Mucosa of gallbladder (tissue), 1 donor: ENCODE results near the gene PTMA. TPM values are rescaled to one million over a fixed set of nuclear protein-coding genes. Genes with fewer than 3 reads are reported as not detected.
"Not testable (repeated sequence)": the region's sequence is repeated elsewhere in the genome, so short reads cannot be mapped to it uniquely, and the experiment has no call there.

Experiments used
- DNase-seq: peaks from one replicate; pipeline ENCODE4 v3.0.0-alpha.2; 2020; ENCODE audit warnings: low spot score
- total RNA-seq: library from RNA; stranded (reverse); gene quantifications from one replicate; pipeline ENCODE4 v1.2.1, GENCODE V29; 2021
- donor health status: DM: no; HTN: no; CAD: no.

Gene PTMA
- total RNA-seq, 1 donor from 2014 or later = 763 TPM

DNA sequence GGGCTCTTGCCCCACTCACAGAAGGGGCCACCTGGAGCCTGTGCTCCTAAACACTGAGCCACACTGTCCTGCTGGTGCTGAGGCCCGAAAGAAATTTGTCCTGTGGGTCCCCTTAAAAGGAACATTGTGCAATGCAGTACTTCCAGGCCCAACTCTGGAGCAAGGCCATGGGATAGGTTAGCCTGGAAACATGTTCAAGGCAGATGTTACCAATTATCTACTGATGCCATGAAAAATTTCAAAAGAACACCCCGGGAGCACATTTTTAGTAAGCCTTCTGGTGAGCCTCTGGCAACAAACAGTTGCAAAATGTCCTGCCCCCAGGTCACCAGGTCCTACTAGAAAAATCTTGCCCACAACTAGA, 12.3 kb upstream of the PTMA start:
- DNase-seq = no peak

DNA sequence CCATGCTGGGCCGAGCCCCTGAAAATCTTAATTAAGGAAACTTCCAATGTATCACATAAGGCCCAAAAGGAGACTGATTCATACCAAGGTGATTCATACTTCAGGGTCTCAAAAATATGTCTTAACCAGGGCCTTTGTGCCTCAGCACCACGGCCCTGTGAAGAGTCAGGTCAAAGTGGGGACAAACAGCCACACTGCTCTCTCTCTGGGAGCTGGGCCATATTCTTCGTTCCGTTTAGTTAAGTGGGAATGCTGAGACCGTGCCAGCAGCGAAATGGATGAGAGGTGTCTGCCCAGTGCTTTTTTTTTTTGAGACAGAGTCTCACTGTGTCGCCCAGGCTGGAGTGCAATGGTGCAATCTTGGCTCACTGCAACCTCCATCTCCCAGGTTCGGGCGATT, 9.3 kb upstream of the PTMA start:
- no peak for DNase-seq

DNA sequence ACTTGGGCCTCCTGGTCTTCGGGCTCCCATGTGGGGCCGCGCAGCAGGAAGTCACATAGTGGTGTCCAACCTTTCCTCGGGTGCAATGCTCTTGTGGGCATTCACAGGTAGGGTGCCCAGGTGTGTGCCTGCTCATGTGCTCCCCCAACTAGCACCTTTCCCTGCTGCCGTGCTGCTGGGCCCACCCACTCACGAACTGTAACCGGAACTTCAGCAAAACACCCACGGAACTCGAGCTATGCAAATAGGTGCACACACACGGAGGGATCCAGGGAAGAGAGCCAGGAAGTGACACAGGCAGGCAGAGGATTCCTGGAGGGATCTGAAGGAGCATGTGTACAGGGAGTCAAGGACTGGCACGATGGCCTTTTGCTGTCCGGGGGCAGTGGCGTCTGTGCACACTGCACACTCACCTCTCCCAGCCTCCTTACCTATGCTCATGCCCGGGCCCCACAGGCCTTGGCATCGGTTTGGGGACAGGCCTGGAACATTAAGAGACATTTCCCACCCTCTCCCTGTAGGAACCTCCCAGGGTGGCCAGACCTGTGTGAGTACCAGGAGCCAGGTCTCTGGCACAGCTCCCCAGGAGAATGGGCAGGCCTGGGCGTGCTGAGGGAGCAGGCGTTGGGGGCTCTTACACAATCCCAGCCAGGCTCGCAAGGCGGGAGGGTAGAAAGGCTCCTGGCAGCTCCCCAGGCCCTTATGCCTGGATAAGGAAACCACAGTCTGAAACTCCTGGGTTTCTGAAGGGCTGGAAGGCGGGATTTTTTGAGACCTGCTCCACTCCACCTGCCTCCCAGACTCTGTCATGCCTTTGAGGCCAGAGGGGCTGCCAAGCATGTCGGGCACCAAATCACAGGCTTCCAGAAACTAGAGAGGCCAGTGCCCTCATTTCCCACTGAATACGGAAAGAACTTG, 6.6 kb upstream of the PTMA start:
- DNase-seq = no peak

DNA sequence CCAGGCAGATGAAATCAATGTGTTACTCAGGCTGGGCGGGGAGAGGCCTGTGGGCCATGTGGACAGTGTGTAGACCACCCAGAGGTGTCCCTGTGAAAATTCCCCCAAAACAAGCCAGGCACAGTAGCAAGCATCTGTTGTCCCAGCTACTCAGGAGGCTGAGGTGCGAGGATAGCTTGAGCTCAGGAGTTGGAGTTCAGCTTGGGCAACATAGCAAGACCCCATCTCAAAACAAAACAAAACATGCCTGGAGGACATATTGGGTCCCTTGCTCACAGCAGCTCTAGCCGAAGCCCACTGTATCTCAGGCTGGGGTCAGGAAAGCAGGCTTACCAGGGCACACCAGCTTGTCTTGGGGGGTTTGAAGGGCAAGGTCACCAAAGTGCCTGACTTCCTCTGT, 4.3 kb upstream of the PTMA start:
- DNase-seq = no peak

DNA sequence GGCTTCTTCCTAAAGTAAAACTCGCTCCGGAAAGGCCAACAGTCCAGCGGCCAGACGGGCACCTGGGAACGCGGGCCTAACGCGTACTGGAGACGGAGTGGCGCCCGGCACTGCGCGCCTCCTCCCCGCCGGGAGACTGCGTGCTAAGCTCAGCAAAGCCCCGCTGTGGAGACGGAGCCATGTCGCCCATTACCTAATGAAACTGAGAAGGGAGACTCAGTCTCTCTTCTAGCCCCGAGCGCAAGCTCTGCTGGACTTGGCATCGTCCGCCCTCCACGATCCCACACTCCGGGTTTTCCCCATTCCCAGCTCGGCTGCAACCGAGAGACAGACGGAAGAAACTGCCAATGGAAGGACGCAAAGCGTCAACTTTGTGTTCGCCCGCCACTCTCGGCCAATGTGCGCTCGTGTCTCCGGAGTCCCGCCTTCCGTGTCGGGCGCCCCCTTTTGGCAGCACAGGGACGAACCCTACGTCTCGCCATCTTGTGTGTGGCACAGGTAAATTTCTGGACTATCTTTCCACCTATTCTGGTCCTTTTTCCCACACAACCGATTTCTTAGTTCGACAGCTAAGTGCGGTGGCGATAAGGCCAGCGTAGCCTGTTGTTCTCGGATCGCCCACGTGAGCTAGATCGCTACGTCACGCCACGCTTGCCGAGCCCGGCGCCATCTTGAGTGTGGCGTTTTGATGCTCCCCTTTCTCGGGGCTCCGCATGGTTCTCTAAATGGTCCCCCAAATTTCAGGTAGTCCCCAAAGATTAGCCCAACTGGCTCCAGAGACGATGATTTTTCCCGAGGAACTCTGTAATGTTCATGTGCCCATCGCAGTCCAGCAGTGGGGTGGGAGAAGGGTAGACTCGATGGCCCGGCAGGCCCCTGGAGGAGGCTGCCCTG, 1.3 kb upstream of the PTMA start:
- peak; percentile 99 for DNase-seq

DNA sequence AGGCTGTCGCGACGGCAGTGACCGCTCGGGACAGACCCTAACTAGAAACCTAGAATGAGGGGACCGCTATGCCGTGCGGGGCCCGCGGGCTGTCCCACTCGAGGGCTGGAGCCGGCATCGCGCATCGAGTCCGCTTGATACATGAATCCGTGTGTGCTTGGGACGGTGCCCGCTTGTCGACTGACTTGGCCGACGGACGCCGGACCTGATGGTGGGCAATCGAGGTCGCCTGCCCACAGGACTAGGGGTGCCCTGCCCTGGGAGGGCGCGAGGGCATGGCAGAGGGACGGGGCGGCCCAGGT, 749 bp upstream of the PTMA start:
- no peak for DNase-seq

DNA sequence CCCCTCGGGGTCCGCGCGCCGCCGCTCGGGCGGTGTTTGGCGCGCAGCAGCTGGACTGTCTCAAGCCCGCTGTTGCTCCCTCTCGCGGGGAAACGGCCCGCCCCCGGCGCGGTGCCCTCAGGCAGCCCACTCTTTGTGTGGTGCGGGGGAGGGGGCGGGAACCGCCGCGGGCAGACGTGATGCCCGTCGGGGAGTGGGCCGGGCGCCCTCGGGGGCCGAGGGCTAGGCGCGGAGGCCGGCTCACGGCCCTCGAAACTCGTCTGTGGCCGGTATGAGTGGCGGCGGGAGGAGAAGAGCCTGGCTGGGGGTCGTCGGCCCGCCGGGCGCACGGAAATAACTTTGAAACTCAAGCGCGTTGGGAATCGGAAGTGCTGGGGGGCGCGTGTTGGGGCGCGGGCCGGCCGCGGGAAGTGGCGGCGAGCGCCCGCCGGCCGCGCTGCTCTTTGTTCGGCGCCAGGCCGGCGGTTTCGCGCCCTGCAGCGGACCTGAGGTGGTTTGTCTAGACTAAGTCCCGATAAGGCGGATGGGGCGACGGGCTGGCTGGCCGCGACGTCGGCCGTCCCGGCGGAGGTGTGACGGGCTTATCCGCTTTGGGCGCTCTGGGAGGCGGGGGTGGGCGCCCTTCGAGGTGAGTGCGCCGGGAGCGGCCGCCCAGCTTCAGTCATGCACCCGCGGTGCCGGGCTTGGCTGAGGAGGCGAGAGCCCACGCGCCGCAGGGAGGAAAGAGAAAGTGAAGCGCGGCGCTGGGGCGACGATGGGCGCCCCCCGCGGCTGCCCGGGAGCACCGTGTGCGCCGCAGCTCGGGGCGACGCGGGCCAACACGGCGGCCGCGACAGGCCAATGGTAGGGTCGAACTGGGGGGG, 679 bp downstream of the PTMA start:
- peak; percentile 27 for DNase-seq

DNA sequence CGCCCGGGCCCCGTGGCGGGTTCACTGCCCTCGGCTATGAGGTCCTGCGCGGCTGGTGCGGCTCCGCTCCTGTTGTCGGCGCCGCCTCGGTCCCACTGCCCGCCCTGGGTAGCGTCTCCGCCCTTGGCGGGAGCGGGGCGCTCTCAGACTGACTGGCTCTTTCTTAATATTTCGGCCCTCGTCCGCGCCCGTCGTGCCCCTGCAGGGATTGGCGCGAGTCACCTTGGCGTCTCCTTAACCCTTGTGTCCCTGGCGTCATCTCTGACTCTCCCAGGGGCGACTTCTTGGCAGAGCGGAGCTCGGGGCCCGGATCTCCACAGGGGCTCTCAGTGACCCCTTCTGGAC, 1.3 kb downstream of the PTMA start:
- peak; percentile 44 for DNase-seq

DNA sequence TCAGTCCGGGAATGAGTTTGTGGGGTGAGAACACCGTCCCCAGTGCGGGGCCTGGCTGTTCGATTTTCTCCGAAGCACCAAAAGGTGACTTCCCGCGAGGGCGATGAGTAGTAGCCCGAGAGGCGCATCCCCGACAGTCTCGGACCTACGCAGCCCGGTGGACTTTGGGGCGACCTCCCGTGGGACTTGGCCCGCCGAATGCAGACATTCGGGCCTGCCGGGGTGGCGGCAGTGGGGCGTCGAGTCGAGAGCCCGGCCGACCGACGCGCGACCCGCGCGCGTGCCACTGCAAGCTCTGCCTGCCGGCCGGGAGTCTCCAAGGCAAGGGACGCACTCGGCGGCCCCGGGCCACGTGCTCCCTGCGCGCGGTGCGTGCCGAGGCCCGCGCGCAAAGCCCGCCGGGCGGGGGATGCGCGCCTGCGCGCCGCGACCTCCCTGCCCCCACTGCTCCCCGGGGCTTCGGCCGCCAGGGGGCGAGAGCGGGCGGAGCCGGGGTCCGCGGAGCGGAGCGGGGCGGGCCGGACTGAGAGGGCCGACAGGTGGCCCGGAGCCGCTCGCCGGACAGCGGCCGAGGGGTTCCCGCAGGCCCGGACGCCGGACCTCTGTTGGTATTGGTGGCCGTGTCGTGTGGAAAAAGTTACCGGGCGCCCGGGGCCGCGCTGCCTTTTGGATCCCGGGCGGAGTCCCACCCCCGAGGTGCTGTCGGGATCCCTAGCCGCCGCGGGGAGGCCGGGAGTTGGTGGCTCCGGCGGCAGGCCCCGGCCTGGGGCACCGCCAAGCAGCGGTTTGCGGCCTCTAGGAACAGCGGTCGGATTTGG, 1.9 kb downstream of the PTMA start:
- peak; percentile 88 for DNase-seq

DNA sequence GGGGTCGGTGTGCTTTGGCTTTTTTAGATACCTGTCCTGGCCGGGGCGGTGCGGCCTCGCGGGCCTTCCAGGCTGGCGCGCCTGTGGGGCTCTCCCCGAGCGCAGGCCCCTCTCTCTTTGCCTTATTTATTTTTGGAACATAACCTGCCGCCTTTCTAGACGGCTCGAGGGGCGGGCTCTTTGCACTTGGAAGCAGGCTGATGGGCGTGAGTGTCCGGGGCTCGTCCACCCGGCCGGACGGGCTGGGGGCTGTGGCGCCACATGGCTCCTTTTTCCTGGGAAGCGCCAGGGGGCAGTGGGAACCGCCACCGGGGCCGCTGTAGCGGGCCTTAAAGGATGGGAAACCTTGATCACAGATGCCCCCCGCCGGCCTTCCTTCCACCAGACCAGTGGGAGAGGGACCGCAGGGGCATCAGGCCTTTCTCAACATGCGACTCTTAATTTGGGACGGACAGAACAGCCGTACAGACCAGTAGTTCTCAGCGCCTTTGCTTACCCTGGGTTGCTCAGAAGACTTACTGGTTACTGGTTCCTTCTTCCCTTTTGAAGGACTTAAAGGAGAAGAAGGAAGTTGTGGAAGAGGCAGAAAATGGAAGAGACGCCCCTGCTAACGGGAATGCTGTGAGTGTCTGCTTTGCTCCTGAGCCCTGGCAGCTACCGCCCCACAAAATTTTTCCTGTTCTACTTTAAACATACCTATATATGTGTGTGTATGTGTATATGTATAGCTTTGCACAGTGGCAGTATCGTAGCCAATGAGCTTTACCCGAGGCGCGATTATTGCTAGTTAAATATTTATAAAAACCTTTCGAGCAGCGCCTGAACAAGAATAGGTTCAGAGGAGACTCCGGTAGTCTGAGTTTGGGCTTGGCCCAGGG, 2.7 kb downstream of the PTMA start:
- DNase-seq = peak; percentile 20

DNA sequence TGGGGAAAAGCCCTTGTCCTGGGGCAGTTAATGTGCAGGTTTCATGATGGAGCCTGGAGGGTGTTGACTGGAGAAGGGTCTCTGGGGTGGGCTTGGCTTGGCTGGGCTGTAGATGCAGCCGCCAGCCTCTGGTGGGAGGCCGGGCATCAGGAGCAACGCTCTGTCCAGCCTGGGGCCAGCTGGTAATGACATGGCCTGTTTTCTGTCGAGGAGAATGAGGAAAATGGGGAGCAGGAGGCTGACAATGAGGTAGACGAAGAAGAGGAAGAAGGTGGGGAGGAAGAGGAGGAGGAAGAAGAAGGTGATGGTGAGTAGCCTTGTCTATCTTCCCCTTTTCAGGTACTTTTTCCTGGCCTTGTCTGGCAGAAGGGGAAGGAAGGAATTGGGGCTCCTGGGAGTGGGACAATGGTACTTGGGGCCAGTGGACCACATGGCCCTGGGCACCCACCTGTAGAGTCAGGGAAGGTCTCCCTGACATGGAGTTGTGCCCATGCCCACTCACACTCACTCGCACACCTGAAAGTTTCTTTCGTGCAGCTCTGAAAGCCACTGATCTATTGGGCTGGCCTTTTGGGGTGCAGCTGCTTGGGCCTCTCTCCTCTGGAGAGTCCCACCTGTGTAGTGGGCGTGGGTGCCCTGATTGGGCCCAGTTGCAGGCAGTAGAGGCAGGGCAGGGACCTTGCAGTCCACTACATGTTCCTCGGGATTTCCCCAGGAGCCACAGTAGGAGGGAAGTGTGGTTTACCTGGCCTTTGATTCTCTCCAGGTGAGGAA, 3.5 kb downstream of the PTMA start:
- DNase-seq = no peak

DNA sequence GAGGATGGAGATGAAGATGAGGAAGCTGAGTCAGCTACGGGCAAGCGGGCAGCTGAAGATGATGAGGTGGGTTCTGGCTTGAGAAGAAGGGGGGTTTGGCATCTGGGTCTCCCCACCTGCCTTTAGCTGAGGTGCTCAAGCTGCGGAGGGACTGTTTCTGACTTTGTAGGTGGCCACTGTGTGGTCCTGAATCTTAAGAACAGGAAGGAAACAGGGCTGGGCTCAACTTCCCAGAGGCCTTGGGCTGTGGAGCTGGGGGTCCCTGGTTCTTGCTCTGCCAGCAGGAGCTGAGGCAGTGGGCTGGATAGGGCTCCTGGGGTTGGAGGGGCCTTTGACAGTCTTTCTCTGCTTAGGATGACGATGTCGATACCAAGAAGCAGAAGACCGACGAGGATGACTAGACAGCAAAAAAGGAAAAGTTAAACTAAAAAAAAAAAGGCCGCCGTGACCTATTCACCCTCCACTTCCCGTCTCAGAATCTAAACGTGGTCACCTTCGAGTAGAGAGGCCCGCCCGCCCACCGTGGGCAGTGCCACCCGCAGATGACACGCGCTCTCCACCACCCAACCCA, 4.2 kb downstream of the PTMA start:
- not testable (repeated sequence) for DNase-seq

DNA sequence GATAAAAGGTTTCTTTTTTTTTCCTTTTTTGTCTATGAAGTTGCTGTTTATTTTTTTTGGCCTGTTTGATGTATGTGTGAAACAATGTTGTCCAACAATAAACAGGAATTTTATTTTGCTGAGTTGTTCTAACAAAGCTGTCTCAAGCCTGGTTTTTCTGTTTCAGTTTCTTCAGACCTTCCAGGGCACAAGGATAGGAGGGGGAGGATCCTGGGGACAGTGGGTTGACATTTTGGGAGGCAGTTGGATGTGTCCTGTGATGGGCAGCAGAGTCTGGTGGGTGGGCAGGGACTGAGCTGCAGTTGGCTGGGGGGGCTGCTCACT, 5.0 kb downstream of the PTMA start:
- not testable (repeated sequence) for DNase-seq

DNA sequence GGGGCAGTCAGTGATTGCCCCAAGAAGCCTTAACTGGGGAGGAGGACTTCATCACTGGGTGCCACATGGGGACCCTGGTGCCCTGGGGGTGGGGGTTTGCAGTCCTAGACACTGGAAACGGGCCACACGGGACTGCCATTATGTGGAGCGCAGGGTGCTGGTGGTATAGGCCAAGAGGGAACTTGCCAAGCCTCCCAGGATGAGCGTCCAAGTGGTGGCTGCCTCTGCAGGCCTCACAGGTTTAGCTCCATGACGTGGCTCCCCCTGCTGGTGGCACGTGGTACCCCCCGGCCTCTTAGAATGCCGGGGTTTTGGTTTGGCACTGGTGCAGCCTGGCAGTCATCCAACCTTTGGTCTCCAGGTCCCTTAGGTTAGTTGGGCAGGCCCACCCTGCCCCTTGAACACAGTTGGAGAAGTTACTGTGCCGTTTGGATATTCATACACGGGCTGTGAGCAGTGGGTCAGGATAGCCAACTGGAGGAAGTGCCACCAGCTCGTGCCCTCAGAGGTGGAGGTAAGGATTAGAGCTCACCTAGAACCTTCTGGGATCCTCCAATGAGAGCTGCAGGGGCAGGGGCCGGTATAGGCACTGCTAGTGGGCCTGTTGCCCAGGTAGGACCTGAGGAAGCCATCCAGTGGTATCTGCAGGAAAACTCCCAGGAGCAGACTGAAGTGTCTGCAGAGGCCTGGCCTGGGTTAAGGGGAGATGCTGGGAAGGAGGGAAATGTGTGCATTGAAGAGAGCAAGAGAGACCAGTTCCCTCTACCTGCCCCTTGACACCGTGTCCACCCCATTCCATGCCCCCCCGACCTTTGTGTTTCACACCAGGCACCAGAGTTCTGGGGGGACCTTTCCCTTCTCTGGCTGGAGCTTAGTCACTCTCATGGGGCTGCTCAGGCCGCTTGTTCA, 5.7 kb downstream of the PTMA start:
- peak; percentile 88 for DNase-seq

DNA sequence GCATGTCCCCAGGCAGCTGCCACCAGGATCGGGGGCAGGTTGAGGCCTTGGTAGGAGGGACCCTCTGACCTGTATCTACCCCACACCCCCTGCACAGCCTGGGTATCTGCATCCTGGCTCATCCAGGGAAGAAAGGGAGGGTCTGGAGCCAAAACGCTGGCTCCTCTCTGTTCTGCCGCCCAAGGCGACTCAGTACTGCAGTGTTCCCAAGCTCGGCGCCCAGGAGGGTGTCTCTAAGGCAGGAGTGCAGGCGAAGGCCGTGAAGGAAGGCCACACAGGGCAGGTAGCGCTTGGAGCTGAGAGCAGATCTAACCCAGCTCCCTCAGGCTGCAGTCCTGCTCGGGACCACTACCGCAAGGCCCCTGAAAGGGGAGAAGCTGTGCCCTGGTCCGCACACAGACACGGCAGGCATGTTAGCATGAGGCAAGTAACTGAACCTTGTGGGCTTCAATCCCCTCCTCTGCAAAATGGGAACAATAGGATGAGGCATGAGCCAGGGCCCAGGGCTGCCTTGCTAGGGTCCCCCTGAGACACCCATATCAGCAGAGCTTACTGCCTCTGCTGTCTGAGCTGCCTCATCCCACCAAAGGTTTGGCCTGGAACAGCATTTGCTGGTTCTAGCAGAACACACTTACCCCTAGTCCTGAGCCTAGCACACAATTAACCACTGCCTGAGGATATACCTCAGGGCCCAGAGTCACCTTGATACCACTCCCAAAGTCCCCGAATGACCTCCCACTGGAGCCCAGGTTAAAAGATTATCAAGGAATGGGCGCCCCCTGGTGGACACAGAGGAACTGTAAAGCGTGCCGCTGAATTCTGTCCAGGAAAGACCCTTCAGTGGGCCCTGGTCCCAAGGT, 6.5 kb downstream of the PTMA start:
- DNase-seq = peak; percentile 69

DNA sequence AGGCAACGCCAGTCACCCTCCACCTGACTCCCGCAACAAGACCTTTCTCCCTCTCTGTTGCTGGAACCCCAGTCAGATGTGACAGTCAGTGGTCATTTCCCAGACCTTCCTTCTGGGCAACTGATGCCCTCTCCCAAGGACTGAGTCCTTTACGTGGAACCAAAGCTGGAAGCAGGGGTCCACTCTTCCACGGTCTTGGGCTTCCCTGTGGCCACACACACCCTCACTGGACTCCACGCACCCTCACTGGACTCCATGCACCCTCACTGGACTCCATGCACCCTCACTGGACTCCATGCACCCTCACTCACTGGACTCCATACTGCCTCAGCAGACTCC, 7.1 kb downstream of the PTMA start:
- DNase-seq = no peak

DNA sequence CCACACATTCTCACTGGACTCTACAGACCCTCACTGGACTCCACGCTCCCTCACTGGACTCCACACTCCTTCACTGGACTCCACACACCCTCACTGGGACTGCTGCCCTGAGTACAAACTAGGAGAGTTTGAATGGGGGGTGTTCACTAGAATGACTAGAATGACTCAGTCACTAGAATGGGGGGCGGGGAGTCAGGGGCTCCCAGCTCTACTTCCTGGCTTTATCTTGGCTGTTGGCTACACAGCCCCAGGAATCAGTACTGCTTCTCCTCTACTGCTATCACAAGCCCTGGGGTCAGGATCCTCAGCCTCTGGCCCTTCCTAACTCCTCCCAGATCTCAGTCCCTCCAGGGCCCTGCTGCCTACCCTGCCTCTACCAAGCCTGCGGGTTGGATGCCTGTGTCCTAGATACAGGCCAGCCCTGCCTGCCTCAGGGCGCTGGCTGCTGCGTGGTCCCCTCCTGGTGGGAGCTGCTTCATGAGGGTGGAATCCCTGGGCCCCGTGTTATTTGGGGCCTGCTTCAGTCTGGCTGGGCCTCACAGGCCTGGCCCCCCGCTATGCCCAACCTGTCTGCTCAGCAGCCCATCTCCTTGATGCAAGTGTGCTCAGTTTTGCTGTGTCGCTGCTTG, 7.8 kb downstream of the PTMA start:
- no peak for DNase-seq
